GM19240 (cell line): Measurements from ENCODE around the gene GNG12.
"Not testable (repeated sequence)": the region's sequence is repeated elsewhere in the genome, so short reads cannot be mapped to it uniquely, and the experiment has no call there.

ENCODE experiments used
- DNase-seq: peaks from one replicate; pipeline ENCODE4 v3.0.0; 2011; ENCODE audit warnings: low spot score; ENCODE audit not compliant: insufficient read length

The GNG12 gene

GRCh38 chr1:67735206-67735605 lies 98.1 kb downstream of the GNG12 start:
- DNase-seq, result no peak

GRCh38 chr1:67734323-67734690 lies 99.0 kb downstream of the GNG12 start:
- DNase-seq, result no peak

GRCh38 chr1:67733681-67734322 lies 99.5 kb downstream of the GNG12 start:
- DNase-seq, result no peak

GRCh38 chr1:67732750-67733151 lies 100.5 kb downstream of the GNG12 start:
- peak; percentile 16 for DNase-seq

GRCh38 chr1:67731322-67731721 lies 101.9 kb downstream of the GNG12 start:
- DNase-seq, result no peak

GRCh38 chr1:67730312-67730711 lies 103.0 kb downstream of the GNG12 start:
- not testable (repeated sequence) for DNase-seq

GRCh38 chr1:67729872-67730271 lies 103.4 kb downstream of the GNG12 start:
- no peak for DNase-seq

- no peak for DNase-seq
These were observed 107.0 kb downstream of the GNG12 start for GRCh38 chr1:67726224-67726623.

GRCh38 chr1:67724928-67725560 lies 108.2 kb downstream of the GNG12 start:
- no peak for DNase-seq

- DNase-seq, result no peak
These were observed 109.6 kb downstream of the GNG12 start for GRCh38 chr1:67723620-67724019.

- no peak for DNase-seq
These were observed 110.1 kb downstream of the GNG12 start for GRCh38 chr1:67723126-67723525.

- no peak for DNase-seq
These were observed 110.8 kb downstream of the GNG12 start for GRCh38 chr1:67722292-67722944.

GRCh38 chr1:67721650-67722291 lies 111.5 kb downstream of the GNG12 start:
- no peak for DNase-seq

- no peak for DNase-seq
These were observed 112.2 kb downstream of the GNG12 start for GRCh38 chr1:67721112-67721511.

- no peak for DNase-seq
These were observed 113.7 kb downstream of the GNG12 start for GRCh38 chr1:67719329-67720196.

- DNase-seq, result no peak
These were observed 115.4 kb downstream of the GNG12 start for GRCh38 chr1:67717876-67718275.

- DNase-seq, result no peak
These were observed 116.5 kb downstream of the GNG12 start for GRCh38 chr1:67716800-67717199.

- DNase-seq, result no peak
These were observed 117.4 kb downstream of the GNG12 start for GRCh38 chr1:67715819-67716218.

- DNase-seq, result no peak
These were observed 120.0 kb downstream of the GNG12 start for GRCh38 chr1:67713057-67713846.

- no peak for DNase-seq
These were observed 121.4 kb downstream of the GNG12 start for GRCh38 chr1:67711855-67712212.
